IPS DF 6.9 (cell line): ENCODE measurements around the gene HMX3.

Experiments used
- DNase-seq: peaks from one replicate; pipeline ENCODE4 v3.0.0-alpha.2; 2013; ENCODE audit warnings: low read depth, low spot score
- H3K27ac ChIP-seq: one replicate; pipeline ENCODE4 v1.5.1; 2013; ENCODE audit warnings: low read length, control low read depth
- H3K27me3 ChIP-seq: 2 replicates; pipeline ENCODE4 v1.6.1; 2013; ENCODE audit warnings: mild to moderate bottlenecking, low read length; ENCODE audit not compliant: control insufficient read depth, insufficient read depth
- H3K36me3 ChIP-seq: 2 replicates; pipeline ENCODE4 v1.6.1; 2013; ENCODE audit warnings: low read length; ENCODE audit not compliant: control insufficient read depth, insufficient read depth
- H3K4me1 ChIP-seq: 2 replicates; pipeline ENCODE4 v1.6.1; 2013; ENCODE audit warnings: low read length; ENCODE audit not compliant: control insufficient read depth, insufficient read depth
- H3K4me3 ChIP-seq: 2 replicates; pipeline ENCODE4 v1.5.1; 2013; ENCODE audit warnings: mild to moderate bottlenecking, low read length
- H3K9me3 ChIP-seq: 2 replicates; pipeline ENCODE4 v1.6.1; 2013; ENCODE audit warnings: low read length, inconsistent platforms; ENCODE audit not compliant: control insufficient read depth, insufficient read depth
- WGBS: extraction: QIAGEN DNeasy Blood & Tissue Kit; methylation state at CpG from one replicate; pipeline ENCODE4 v1.1.7; 2013; ENCODE audit warnings: mixed read lengths, missing lambda C conversion rate; ENCODE audit not compliant: insufficient read length, insufficient coverage; 5-methylcytosine and 5-hydroxymethylcytosine counted together

Gene HMX3

DNA sequence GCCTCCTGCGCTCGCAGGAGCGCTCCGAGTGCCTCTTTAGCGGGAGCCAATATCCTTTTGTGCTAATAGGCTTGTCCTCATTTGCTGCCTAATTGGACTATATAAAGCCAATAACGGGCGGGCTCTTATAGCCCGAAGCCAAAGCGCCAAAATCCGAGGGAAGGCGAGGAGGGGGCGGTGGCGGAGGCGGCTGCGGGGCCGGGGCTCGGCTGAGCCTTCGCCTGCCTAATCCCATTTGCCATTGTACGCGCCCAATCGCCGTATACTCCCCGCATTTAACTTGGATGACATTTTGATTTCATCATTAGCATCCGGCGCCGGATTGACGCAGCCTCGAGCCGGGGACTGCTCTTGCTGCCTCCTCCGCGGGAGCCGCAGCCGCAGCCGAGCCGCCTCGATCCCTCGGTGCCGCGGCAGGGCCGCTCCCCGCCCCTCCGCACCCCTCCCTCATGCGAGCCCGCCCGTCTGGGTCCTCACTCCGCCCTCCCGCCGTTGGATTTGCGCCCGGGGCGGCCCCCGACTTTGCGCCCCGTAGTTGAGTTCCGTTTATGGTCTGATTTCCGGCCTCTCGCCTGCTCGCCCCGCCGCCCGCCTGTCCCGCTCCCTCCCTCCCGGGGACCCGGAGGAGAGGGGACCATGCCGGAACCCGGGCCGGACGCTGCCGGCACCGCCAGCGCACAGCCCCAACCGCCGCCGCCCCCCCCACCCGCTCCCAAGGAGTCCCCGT, at the start of gene HMX3:
HMX3 (plus strand) TSS at position 556 of the 727 bp plus-strand sequence; CDS start at position 637, 81 bp downstream.
- H3K4me3 ChIP-seq, result peak within 1 kb of the TSS; percentile 42; the same call in 1 of the 2 replicates
- DNase-seq, result no peak
- H3K4me1 ChIP-seq, result peaks cover 3% of the 10 kb centered on the region
- no peaks in the 10 kb centered on the region for H3K36me3 ChIP-seq
- no peak within 1 kb of the TSS for H3K27ac ChIP-seq
- H3K9me3 ChIP-seq, result no peaks in the 10 kb centered on the region
- peaks cover 76% of the 10 kb centered on the region for H3K27me3 ChIP-seq
- no CpG with 5 or more reads among the region's 76 CpGs for WGBS

GRCh38 chr10:123086281-123086680, 49.5 kb upstream of the HMX3 start:
- 100% methylated on average over 5 of the region's 7 CpGs for WGBS

DNA sequence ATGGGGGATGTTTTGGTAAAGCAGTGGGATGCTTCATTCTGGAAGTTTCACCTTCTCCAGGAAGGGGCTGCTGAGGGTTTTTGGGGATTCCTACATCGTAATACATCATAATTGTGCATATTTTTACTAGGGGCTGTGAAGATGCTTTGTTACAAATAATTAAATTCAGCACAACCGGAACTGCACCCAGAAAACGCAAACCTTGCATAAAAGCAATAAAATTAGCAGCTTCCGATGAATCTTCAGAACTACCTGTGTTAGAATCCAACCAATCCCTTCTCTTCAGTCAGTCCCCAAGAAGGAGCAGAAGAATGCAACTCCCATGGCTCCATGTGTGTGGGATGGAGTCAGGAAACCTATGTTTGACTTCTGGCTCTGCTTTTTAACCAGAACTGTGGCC, 48.4 kb upstream of the HMX3 start:
- H3K4me1 ChIP-seq, result 0 out of 2 replicates have a peak, but pooled peaks cover 1% of the 10 kb centered on the region
- no peak for DNase-seq
- H3K9me3 ChIP-seq, result no peaks in the 10 kb centered on the region
- H3K4me3 ChIP-seq, result no peak overlapping the region
- no peaks in the 10 kb centered on the region for H3K27me3 ChIP-seq
- H3K27ac ChIP-seq, result no peak overlapping the region
- H3K36me3 ChIP-seq, result no peaks in the 10 kb centered on the region
- no CpG with 5 or more reads among the region's 4 CpGs for WGBS

More at GRCh38 chr10:123086281-123086680, 49.5 kb upstream of the HMX3 start:
- H3K27me3 ChIP-seq, result no peaks in the 10 kb centered on the region
- 0 out of 2 replicates have a peak, but pooled peaks cover 1% of the 10 kb centered on the region for H3K4me1 ChIP-seq
- H3K27ac ChIP-seq, result no peak overlapping the region
- no peaks in the 10 kb centered on the region for H3K36me3 ChIP-seq
- no peak for DNase-seq
- H3K4me3 ChIP-seq, result no peak overlapping the region
- H3K9me3 ChIP-seq, result no peaks in the 10 kb centered on the region

DNA sequence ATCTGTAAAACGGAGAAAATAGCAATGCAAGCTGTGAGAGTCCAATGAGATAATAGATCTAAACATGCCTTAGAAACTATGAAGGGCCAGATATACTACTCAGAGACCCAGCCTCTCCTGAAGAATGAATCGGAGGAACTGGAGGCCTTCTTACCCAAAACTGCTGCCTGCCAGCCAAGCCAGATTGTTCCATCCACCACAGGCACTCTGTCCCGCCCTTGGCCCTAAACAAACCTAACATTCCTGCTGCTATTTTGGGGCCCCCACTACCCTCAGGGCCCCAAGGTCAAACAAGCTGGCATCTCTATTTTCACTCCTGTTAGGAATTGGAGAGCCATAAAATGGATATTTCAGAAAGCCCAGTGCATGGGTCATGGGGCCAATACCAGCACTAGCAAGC, 48.0 kb upstream of the HMX3 start:
- Histone ChIP-seq H3K4me1 (0 out of 2 replicates have a peak, but pooled peaks cover 1% of the 10 kb centered on the region), H3K36me3 (no peaks in the 10 kb centered on the region), H3K27me3 (no peaks in the 10 kb centered on the region), H3K4me3 (no peak overlapping the region), H3K27ac (no peak overlapping the region), H3K9me3 (no peaks in the 10 kb centered on the region)
- DNase-seq, result no peak
- no CpG with 5 or more reads among the region's 3 CpGs for WGBS

- H3K27me3 ChIP-seq, result no peaks in the 10 kb centered on the region
- no peaks in the 10 kb centered on the region for H3K4me1 ChIP-seq
- WGBS, result no CpG with 5 or more reads among the region's 14 CpGs
- H3K36me3 ChIP-seq, result no peaks in the 10 kb centered on the region
- DNase-seq, result no peak
- no peaks in the 10 kb centered on the region for H3K9me3 ChIP-seq
- H3K27ac ChIP-seq, result no peak overlapping the region
- H3K4me3 ChIP-seq, result no peak overlapping the region
Observed at GRCh38 chr10:123092635-123093414, 42.9 kb upstream of the HMX3 start.

- WGBS, result no CpG with 5 or more reads among the region's 4 CpGs
- Histone ChIP-seq H3K4me1 (no peaks in the 10 kb centered on the region), H3K9me3 (no peaks in the 10 kb centered on the region), H3K27ac (no peak overlapping the region), H3K27me3 (no peaks in the 10 kb centered on the region), H3K4me3 (no peak overlapping the region), H3K36me3 (no peaks in the 10 kb centered on the region)
- DNase-seq, result no peak
Observed at GRCh38 chr10:123093489-123093888, 42.3 kb upstream of the HMX3 start.

GRCh38 chr10:123096452-123096851, 39.3 kb upstream of the HMX3 start:
- H3K27me3 ChIP-seq, result no peaks in the 10 kb centered on the region
- H3K9me3 ChIP-seq, result no peaks in the 10 kb centered on the region
- no peak overlapping the region for H3K27ac ChIP-seq
- H3K4me1 ChIP-seq, result no peaks in the 10 kb centered on the region
- no peak for DNase-seq
- no CpG with 5 or more reads among the region's 5 CpGs for whole genome bisulfite sequencing
- H3K36me3 ChIP-seq, result no peaks in the 10 kb centered on the region
- no peak overlapping the region for H3K4me3 ChIP-seq

GRCh38 chr10:123097039-123097438, 38.7 kb upstream of the HMX3 start:
- no CpG with 5 or more reads among the region's 7 CpGs for WGBS
- Histone ChIP-seq H3K27ac (no peak overlapping the region), H3K4me3 (no peak overlapping the region), H3K27me3 (no peaks in the 10 kb centered on the region), H3K9me3 (no peaks in the 10 kb centered on the region), H3K36me3 (no peaks in the 10 kb centered on the region), H3K4me1 (no peaks in the 10 kb centered on the region)
- no peak for DNase-seq

DNA sequence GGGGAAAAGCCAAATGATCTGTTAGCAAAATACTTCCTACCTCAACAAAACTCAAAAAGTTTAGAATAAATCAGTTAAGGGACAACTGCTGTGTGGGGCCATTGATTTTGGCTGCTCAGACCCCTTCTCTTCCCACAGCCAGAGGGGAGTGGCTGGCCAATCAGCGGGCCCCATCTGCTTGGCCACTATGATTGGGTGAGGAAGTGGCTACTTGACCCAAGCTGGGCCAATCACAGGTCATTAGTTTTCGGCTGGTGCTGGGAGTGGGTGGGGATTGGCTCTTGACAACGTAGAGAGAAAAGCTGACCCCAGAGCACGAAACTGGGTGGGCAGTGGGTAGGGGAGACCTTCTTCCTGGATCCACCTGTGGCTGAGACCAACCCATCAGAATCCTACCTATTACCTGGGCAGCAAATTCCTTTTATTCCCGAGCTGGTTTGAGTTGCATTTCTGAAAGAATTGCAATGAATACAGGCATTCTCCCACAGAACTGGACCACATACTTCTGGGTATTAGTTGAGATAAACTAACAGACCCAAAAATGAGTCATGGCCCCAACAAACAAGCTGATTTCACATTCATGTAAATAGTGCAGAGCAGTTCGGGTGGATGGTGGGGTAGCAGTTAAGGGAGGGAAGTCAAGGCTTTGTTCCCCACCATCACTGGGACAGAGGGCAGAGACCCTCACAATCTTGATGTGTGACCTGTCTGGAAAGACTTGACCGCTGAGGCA, 35.6 kb upstream of the HMX3 start:
- H3K27ac ChIP-seq, result no peak overlapping the region
- peaks cover 4% of the 10 kb centered on the region; the same call in 1 of the 2 replicates for H3K4me1 ChIP-seq
- no peak for DNase-seq
- no peaks in the 10 kb centered on the region for H3K27me3 ChIP-seq
- H3K4me3 ChIP-seq, result no peak overlapping the region
- no peaks in the 10 kb centered on the region for H3K36me3 ChIP-seq
- WGBS, result no CpG with 5 or more reads among the region's 7 CpGs
- no peaks in the 10 kb centered on the region for H3K9me3 ChIP-seq

DNA sequence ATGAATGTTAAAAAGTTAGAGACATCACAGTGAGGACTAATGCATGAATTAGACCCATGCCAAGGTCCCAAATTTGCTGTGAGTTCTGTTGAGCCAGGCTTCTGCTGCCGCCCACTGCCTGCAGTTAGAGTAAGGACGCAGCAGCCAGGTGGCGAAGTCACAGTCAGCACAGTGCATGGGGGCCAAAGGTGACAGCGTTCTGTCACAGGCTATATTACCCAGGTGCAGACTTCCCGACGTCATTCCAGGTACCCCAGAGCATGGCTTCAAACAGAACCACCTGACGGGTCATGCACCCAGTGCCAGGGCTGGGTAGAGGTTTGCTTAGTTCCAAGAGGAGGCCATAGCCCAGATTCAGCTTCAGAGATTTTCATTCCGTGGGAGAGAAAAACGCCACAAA, 33.9 kb upstream of the HMX3 start:
- no peaks in the 10 kb centered on the region for H3K9me3 ChIP-seq
- no peaks in the 10 kb centered on the region for H3K36me3 ChIP-seq
- H3K4me1 ChIP-seq, result peaks cover 4% of the 10 kb centered on the region
- no peak overlapping the region for H3K4me3 ChIP-seq
- H3K27ac ChIP-seq, result no peak overlapping the region
- WGBS, result no CpG with 5 or more reads among the region's 9 CpGs
- H3K27me3 ChIP-seq, result no peaks in the 10 kb centered on the region
- no peak for DNase-seq
